IMR-90 (cell line): ENCODE results near the gene TP73. TPM values are rescaled to one million over a fixed set of nuclear protein-coding genes. Genes with fewer than 3 reads are reported as not detected.

Source experiments
- ATAC-seq: fragments of 200-7000 bp; cut with Tn5 transposase; 2 replicates; pipeline ENCODE4 v1.9.1; 2020; ENCODE audit warnings: low read depth, mild to moderate bottlenecking, moderate library complexity
- BruUV-seq: library from RNA; stranded (reverse); fragments of 400-500 nt; replicated peaks from 2 replicates; lab custom pipeline; 2021; lab: Mats Ljungman, UMichigan
- CTCF ChIA-PET: fragments of 300-600 bp; formaldehyde crosslinking; extraction: SDS; loops from one replicate; lab custom pipeline; 2021; ENCODE audit warnings: antibody characterized with exemption; lab: Yijun Ruan, JAX
- POLR2A ChIA-PET: fragments of 300-600 bp; sonication (Branson Sonifier 250); formaldehyde crosslinking; loops from one replicate; lab custom pipeline; 2022; ENCODE audit warnings: antibody characterized with exemption; ENCODE audit not compliant: unreplicated experiment; lab: Charles Lee
- DNase-seq: peaks from one replicate; pipeline ENCODE4 v3.0.0; 2013
- H2AFZ ChIP-seq: replicated peaks from 2 replicates; pipeline ENCODE3; 2013; ENCODE audit warnings: low read length, mild to moderate bottlenecking; ENCODE audit not compliant: poor library complexity
- H2AK5ac ChIP-seq: 2 replicates; pipeline ENCODE4 v1.6.1; 2013; ENCODE audit warnings: low read depth, low read length, inconsistent platforms
- H2AK9ac ChIP-seq: replicated peaks from 2 replicates; pipeline ENCODE3; 2013; ENCODE audit warnings: mild to moderate bottlenecking, low read depth, low read length, moderate library complexity; ENCODE audit not compliant: poor library complexity
- H2BK120ac ChIP-seq: 2 replicates; pipeline ENCODE4 v1.6.1; 2013; ENCODE audit warnings: low read depth, low read length, inconsistent platforms
- H2BK15ac ChIP-seq: 3 replicates; pipeline ENCODE4 v1.6.1; 2013; ENCODE audit warnings: low read depth, low read length, inconsistent platforms
- H2BK20ac ChIP-seq: 2 replicates; pipeline ENCODE4 v1.6.1; 2013; ENCODE audit warnings: low read depth, mild to moderate bottlenecking, inconsistent platforms, low read length, moderate library complexity
- H2BK5ac ChIP-seq: 2 replicates; pipeline ENCODE4 v1.6.1; 2013; ENCODE audit warnings: mild to moderate bottlenecking, low read depth, low read length, inconsistent platforms; ENCODE audit not compliant: poor library complexity, severe bottlenecking
- H3K14ac ChIP-seq: replicated peaks from 2 replicates; pipeline ENCODE4 v1.6.1; 2013; ENCODE audit warnings: low read depth, low read length, inconsistent platforms
- H3K18ac ChIP-seq: 2 replicates; pipeline ENCODE4 v1.6.1; 2013; ENCODE audit warnings: low read depth, low read length, control low read depth
- H3K23ac ChIP-seq: 2 replicates; pipeline ENCODE4 v1.6.1; 2013; ENCODE audit warnings: low read depth, low read length, inconsistent platforms
- H3K27ac ChIP-seq: 2 replicates; pipeline ENCODE4 v1.5.1; 2013; ENCODE audit warnings: mild to moderate bottlenecking, control low read depth, low read length; ENCODE audit not compliant: insufficient read depth
- H3K27me3 ChIP-seq: 2 replicates; pipeline ENCODE4 v1.6.1; 2013; ENCODE audit warnings: low read length; ENCODE audit not compliant: control insufficient read depth, insufficient read depth
- H3K36me3 ChIP-seq: 2 replicates; pipeline ENCODE4 v1.6.1; 2013; ENCODE audit warnings: low read length, mixed read lengths; ENCODE audit not compliant: control insufficient read depth, insufficient read depth
- H3K4ac ChIP-seq: 2 replicates; pipeline ENCODE4 v1.6.1; 2013; ENCODE audit warnings: low read depth, low read length, inconsistent platforms
- H3K4me1 ChIP-seq: 2 replicates; pipeline ENCODE4 v1.6.1; 2013; ENCODE audit warnings: low read length, mixed read lengths; ENCODE audit not compliant: control insufficient read depth, insufficient read depth
- H3K4me2 ChIP-seq: 2 replicates; pipeline ENCODE4 v1.6.1; 2013; ENCODE audit warnings: low read depth, mild to moderate bottlenecking, control low read depth, low read length, moderate library complexity
- H3K4me3 ChIP-seq: 2 replicates; pipeline ENCODE4 v1.5.1; 2013; ENCODE audit warnings: low read depth, mild to moderate bottlenecking, control low read depth, low read length, moderate library complexity; ENCODE audit not compliant: insufficient read depth
- H3K56ac ChIP-seq: 2 replicates; pipeline ENCODE4 v1.6.1; 2013; ENCODE audit warnings: low read length, inconsistent platforms; ENCODE audit not compliant: insufficient read depth; ENCODE audit errors: extremely low read depth
- H3K79me1 ChIP-seq, 2 experiments: 2 replicates each; pipeline ENCODE4 v1.6.1; 2013; ENCODE audit warnings: low read length in 2 of 2, inconsistent platforms in 1 of 2, low read depth in 1 of 2
- H3K9ac ChIP-seq: 2 replicates; pipeline ENCODE4 v1.6.1; 2013; ENCODE audit warnings: low read depth, low read length, control low read depth
- H3K9me1 ChIP-seq: 2 replicates; pipeline ENCODE4 v1.6.1; 2013; ENCODE audit warnings: low read length, inconsistent platforms; ENCODE audit not compliant: insufficient read depth
- H3K9me3 ChIP-seq: 2 replicates; pipeline ENCODE4 v1.6.1; 2013; ENCODE audit warnings: low read length; ENCODE audit not compliant: control insufficient read depth, insufficient read depth
- H4K20me1 ChIP-seq: 2 replicates; pipeline ENCODE4 v1.6.1; 2013; ENCODE audit warnings: low read length, inconsistent platforms; ENCODE audit not compliant: insufficient read depth
- H4K5ac ChIP-seq: 2 replicates; pipeline ENCODE4 v1.6.1; 2013; ENCODE audit warnings: mild to moderate bottlenecking, low read depth, low read length, control low read depth
- H4K8ac ChIP-seq, 2 experiments: 2 replicates each; pipeline ENCODE4 v1.6.1; 2013; ENCODE audit warnings: low read depth in 2 of 2, low read length in 2 of 2, control low read depth in 1 of 2, inconsistent platforms in 1 of 2
- H4K91ac ChIP-seq: 2 replicates; pipeline ENCODE4 v1.6.1; 2013; ENCODE audit warnings: low read depth, low read length, inconsistent platforms; ENCODE audit not compliant: insufficient read depth
- CEBPB ChIP-seq: IDR thresholded peaks from 2 replicates; pipeline ENCODE4 v1.6.1; 2012; ENCODE audit warnings: low read depth, low read length, improper control_type of control experiment
- CTCF ChIP-seq: conservative IDR thresholded peaks from 2 replicates; pipeline ENCODE4 v1.5.1; 2012; ENCODE audit warnings: mild to moderate bottlenecking, low read depth, low read length, improper control_type of control experiment
- ELK1 ChIP-seq: fragments of 150-350 bp; IDR thresholded peaks from 2 replicates; pipeline ENCODE4 v1.6.1; 2016; ENCODE audit warnings: low read depth, mild to moderate bottlenecking, low read length, moderate library complexity, borderline replicate concordance
- MAFK ChIP-seq: IDR thresholded peaks from 2 replicates; pipeline ENCODE4 v1.6.1; 2012; ENCODE audit warnings: low read depth, low read length, improper control_type of control experiment
- MAZ ChIP-seq: IDR thresholded peaks from 2 replicates; pipeline ENCODE4 v1.6.1; 2012; ENCODE audit warnings: low read depth, mild to moderate bottlenecking, low read length, improper control_type of control experiment, moderate library complexity, borderline replicate concordance
- MXI1 ChIP-seq: IDR thresholded peaks from 2 replicates; pipeline ENCODE4 v1.6.1; 2012; ENCODE audit warnings: low read depth, mild to moderate bottlenecking, low read length, moderate library complexity, borderline replicate concordance
- NFE2L2 ChIP-seq: fragments of 150-350 bp; IDR thresholded peaks from 2 replicates; pipeline ENCODE4 v1.6.1; 2016; ENCODE audit warnings: low read depth, mild to moderate bottlenecking, low read length
- POLR2A ChIP-seq: IDR thresholded peaks from 2 replicates; pipeline ENCODE4 v1.6.1; 2012; ENCODE audit warnings: mild to moderate bottlenecking, low read depth, low read length
- RCOR1 ChIP-seq: IDR thresholded peaks from 2 replicates; pipeline ENCODE4 v1.6.1; 2012; ENCODE audit warnings: mild to moderate bottlenecking, low read length, improper control_type of control experiment; ENCODE audit not compliant: insufficient replicate concordance
- RFX5 ChIP-seq: IDR thresholded peaks from 2 replicates; pipeline ENCODE4 v1.8.0; 2012; ENCODE audit warnings: low read depth, mild to moderate bottlenecking, low read length, moderate library complexity
- SMC3 ChIP-seq: fragments of 150-350 bp; IDR thresholded peaks from 2 replicates; pipeline ENCODE4 v1.6.1; 2016; ENCODE audit warnings: low read depth, mild to moderate bottlenecking, antibody characterized with exemption, low read length, moderate library complexity
- USF2 ChIP-seq: fragments of 150-350 bp; IDR thresholded peaks from 2 replicates; pipeline ENCODE4 v1.6.1; 2017; ENCODE audit warnings: mild to moderate bottlenecking, antibody characterized with exemption, low read length, low read depth
- WGBS, 2 experiments: methylation state at CpG; one replicate each; pipeline versions ENCODE4 v1.1.5 to v1.1.7; 2013; ENCODE audit warnings: missing lambda C conversion rate in 2 of 2; ENCODE audit not compliant: insufficient read length in 1 of 2; ENCODE audit errors: extremely low coverage in 2 of 2; 5-methylcytosine and 5-hydroxymethylcytosine counted together
- dilution Hi-C: fragments of 300-500 bp; cut with HindIII; formaldehyde crosslinking; loops from one replicate; pipeline ENCODE4 v1.14.3; 2018; ENCODE audit warnings: low sequenced_read_pairs; ENCODE audit not compliant: unreplicated experiment
- in situ Hi-C: fragments of 300-500 bp; cut with MboI; formaldehyde crosslinking; loops from 3 replicates; pipeline ENCODE4 v1.14.3; 2019; ENCODE audit warnings: low sequenced_read_pairs, inconsistent platforms, mixed read lengths
- intact Hi-C: fragments of 100-400 bp; cut with micrococcal nuclease; formaldehyde crosslinking; loops from 2 replicates; pipeline ENCODE4 v1.10.0; 2022
- polyA plus RNA-seq, 3 experiments: library from polyadenylated mRNA; depleted of rRNA; stranded (reverse); fragments of >200 nt; gene quantifications; 2 replicates each; pipeline ENCODE4 v1.2.3, GENCODE V29; 2012; ENCODE audit warnings: low replicate concordance in 1 of 3
- total RNA-seq: library from RNA; depleted of rRNA; stranded (reverse); fragments of >200 nt; gene quantifications from 2 replicates; pipeline ENCODE4 v1.2.3, GENCODE V29; 2012

The TP73 gene
- total and polyA plus RNA-seq, 2 of the 4 experiments (the other 2 are of a cell fraction), result not detected

GRCh38 chr1:3603156-3603555, 49.2 kb upstream of the TP73 start (continued):
- TF ChIP-seq USF2, result no peak
- no peak for TF ChIP-seq MAFK

- Histone ChIP-seq H3K18ac (no peak overlapping the region), H3K4me2 (no peak overlapping the region), H2BK15ac (no peak overlapping the region), H3K9me3 (no peaks in the 10 kb centered on the region), H3K9ac (no peak overlapping the region), H3K4ac (no peak overlapping the region), H3K79me1 (no peaks in the 10 kb centered on the region), H3K36me3 (no peaks in the 10 kb centered on the region), H4K5ac (no peak overlapping the region), H3K56ac (no peak overlapping the region), H2BK5ac (no peak overlapping the region), H3K27ac (no peak overlapping the region), H3K9me1 (no peaks in the 10 kb centered on the region; the same call in 1 of the 2 replicates), H3K27me3 (peaks cover 12% of the 10 kb centered on the region), H2AK5ac (no peak overlapping the region), H2BK120ac (no peak overlapping the region), H3K4me1 (no peaks in the 10 kb centered on the region), H3K23ac (no peak overlapping the region), H3K14ac (no peak overlapping the region), H4K91ac (no peak overlapping the region), H4K8ac (no peak overlapping the region), H2BK20ac (no peak overlapping the region), H2AK9ac (no peak overlapping the region), H2AFZ (no peak overlapping the region), H3K4me3 (no peak overlapping the region), H4K20me1 (no peaks in the 10 kb centered on the region)
- no peak for DNase-seq
- no peak for ATAC-seq
- intact Hi-C loops (no loop called here), dilution Hi-C loops (no loop called here), in situ Hi-C loops (no loop called here)
- POLR2A ChIA-PET, result no interaction called here
- 58% methylated on average over 8 of the region's 29 CpGs; no CpG with 5 or more reads in 1 of the 2 experiments for WGBS, 2 experiments
- CTCF ChIA-PET, result no interaction called here
- no TSS peak for BruUV-seq
- TF ChIP-seq RFX5 (no peak), MXI1 (no peak), CTCF (no peak), RCOR1 (no peak), NFE2L2 (no peak), CEBPB (no peak), SMC3 (no peak), MAFK (no peak), MAZ (no peak), POLR2A (no peak), ELK1 (no peak)
Measured at GRCh38 chr1:3603571-3604467, 48.5 kb upstream of the TP73 start.
